ENCODE measurements around the gene INPP5E.

DNA sequence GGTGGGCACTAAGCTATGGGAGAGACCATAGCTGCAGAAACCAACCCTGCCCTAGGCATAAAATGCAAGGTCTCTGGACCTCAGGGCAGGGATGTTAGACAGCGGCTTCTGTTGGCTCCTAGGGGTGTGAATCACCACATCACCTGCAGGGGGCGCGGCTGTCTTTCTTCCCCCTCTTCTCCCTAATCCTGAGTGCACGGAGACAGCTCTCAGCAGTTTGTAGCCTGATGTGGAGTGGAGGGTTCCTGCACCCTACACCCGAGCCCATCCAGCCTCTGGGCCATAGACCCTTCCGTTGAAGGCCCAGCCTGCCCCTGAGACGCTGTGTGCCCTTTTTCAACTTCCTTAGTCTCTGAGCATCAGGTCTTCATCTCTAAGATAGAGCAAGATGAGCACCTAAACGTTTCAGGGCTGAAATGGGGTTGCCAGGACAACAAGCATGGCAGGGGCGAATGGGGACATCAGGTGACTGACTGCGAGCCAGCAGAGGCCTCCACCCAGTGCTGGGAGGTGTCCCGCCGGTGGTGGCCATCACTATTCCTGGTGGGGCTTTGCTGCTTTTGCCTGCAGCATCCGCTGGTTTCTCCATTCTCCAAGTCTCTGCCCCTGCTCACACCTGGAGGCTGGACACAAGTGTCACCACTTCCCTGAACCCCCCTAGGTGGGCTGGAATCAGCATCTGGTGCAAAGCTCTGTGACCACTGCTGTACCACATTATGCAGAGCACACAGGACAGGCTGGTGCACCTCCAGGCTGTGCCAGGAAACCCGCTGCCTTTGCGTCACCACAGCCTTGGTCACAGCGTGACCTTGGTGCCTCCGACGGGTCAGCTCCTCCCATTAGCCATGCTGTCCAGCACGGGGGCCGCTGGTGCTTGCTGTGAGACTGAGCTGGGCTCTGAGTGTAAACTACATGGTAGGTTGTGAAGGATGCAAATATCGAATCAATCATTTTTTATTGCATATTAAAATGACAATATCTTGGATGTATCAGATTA lies 45.7 kb upstream of the INPP5E start:
- TF ChIP-seq CTCF (conservative IDR thresholded peaks at IDR 0.05; ENCODE audit: low read depth, low read length) (peak; percentile 78), EZH2 (IDR thresholded peaks at IDR 0.05; ENCODE audit: low read length, unreplicated experiment) (no peak), EZH2phosphoT487 (IDR thresholded peaks at IDR 0.05; ENCODE audit: borderline replicate concordance, low read length) (no peak)

Data from PC-3 (cell line).